ENCODE data around the gene TRIOBP. TPM values are rescaled to one million over a fixed set of nuclear protein-coding genes. Genes with fewer than 3 reads are reported as not detected.

TRIOBP gene
- total and polyA plus RNA-seq, 8 donors: 57.4 to 84.9 (median 71.4) TPM

DNA sequence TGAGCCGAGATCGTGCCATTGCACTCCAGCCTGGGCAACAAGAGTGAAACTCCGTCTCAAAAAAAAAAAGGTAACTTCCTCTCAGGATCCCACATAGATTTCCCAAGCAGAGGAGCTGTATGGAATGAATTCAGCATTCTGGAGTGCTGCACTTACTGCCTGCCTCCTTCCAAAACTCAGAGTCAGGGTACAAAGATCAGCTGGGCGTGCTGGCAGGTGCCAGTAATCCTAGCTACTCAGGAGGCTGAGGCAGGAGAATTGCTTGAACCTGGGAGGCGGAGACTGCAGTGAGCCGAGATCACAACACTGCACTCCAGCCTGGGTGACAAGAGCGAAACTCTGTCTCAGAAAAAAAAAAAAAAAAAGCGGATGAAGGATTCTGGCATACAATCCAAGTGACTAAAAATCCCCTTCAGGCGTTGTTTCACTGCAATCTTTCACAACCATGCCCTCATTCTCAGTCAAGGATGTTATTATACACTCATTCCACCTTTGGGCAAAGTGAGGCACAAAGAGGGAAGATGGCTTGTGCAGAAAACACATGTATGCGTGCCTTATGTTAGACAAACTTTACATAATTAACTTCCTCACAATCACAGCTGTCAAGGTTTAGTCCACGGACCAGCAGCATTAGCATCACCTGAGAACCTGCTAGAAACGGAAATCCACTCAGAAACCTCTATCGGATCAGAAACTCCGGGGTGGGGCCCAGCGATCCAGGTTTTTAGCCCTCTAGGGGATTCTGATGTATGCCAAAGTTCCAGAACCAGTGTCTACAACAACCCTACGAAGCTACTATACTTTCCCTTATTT, 11.8 kb upstream of the TRIOBP start:
- H3K27ac ChIP-seq: no peak overlapping the region
- no peak for TF ChIP-seq CTCF (IDR thresholded peaks at IDR 0.05)

DNA sequence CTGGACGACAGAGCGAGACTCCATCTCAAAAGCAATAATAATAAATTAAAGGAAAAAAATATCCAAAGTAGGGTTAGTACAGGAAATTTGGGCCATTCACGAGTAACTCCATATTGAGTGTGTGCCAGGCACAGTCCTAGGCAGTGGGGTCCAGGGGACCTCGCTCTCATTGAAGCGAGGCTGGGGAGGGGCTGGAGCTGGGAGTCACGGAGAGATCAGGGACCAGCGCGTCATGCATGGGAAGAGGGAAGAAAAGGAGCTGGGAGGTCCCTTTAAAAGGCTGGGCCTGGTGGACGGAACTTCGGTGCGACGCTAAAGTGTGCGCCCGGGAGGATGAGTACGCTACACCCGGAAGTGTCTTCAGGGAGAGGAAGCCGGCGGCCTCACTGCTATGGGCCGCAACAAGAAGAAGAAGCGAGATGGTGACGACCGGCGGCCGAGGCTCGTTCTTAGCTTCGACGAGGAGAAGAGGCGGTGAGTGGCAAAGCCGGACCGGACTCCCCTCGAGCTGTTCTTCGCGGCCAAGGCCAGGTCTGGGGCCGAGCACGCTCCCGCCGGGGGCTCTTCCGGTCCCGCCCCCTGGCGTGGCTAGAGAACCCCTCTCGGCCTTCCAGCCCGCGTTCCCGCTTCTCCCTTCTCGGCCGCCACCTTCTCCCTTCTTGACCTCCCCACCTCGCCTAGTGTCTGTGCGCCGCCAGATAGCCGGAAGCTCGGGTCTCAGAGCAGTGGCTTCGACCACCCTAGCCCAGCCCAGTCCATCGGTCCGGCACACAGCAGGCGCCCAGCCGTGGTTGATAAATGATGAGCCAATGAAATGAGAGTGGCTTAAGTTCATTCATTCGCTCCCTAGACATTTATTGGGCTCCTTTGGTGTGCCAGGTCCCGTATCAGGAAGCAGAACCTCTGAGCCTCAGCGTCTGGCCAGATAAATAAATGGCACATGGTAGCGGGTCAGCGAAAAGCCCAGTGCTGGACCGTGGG, 10.6 kb upstream of the TRIOBP start, which contains the start of gene NOL12:
Gene NOL12, plus strand, starts transcription at position 342 of the 981 bp plus-strand sequence. Its CDS starts 50 bp downstream, at position 392.
- intact Hi-C loops (cut with DNase I): no loop called here
- Histone ChIP-seq H3K27ac (peak within 1 kb of the TSS; percentile 58 to 87), H3K36me3 (peaks cover 0 to 35% of the 10 kb centered on the region in 2 donors), H3K27me3 (no peaks in the 10 kb centered on the region), H3K4me3 (peak within 1 kb of the TSS; percentile 77 to 84), H3K9me3 (no peaks in the 10 kb centered on the region), H3K4me1 (peaks cover 16 to 44% of the 10 kb centered on the region in 2 donors)
- peak; percentile 94 for ATAC-seq
- no peak for TF ChIP-seq CTCF (IDR thresholded peaks at IDR 0.05)
- DNase-seq: peak; percentile 85 to 92 (median 88)

More for the DNA sequence above, 11.8 kb upstream of the TRIOBP start:
- Histone ChIP-seq H3K9me3 (no peaks in the 10 kb centered on the region), H3K36me3 (peaks cover 0 to 23% of the 10 kb centered on the region in 2 donors), H3K27me3 (no peaks in the 10 kb centered on the region), H3K4me3 (no peak overlapping the region), H3K4me1 (peaks cover 18 to 46% of the 10 kb centered on the region in 2 donors)
- DNase-seq (no peak), ATAC-seq (no peak)
- intact Hi-C loops (cut with DNase I): loop anchor here in 1 of 2 donors (5.0 kb wide), 1 partner anchor 43 kb away; no protein-coding TSS in a partner anchor

GRCh38 chr22:37690407-37690806, 6.4 kb upstream of the TRIOBP start:
- Histone ChIP-seq H3K4me3 (no peak overlapping the region), H3K36me3 (peaks cover 0 to 71% of the 10 kb centered on the region in 2 donors), H3K27me3 (no peaks in the 10 kb centered on the region), H3K4me1 (peaks cover 11 to 31% of the 10 kb centered on the region in 2 donors), H3K27ac (no peak overlapping the region), H3K9me3 (no peaks in the 10 kb centered on the region)
- intact Hi-C loops (cut with DNase I): no loop called here
- DNase-seq (no peak), ATAC-seq (no peak)
- no peak for TF ChIP-seq CTCF (IDR thresholded peaks at IDR 0.05)

DNA sequence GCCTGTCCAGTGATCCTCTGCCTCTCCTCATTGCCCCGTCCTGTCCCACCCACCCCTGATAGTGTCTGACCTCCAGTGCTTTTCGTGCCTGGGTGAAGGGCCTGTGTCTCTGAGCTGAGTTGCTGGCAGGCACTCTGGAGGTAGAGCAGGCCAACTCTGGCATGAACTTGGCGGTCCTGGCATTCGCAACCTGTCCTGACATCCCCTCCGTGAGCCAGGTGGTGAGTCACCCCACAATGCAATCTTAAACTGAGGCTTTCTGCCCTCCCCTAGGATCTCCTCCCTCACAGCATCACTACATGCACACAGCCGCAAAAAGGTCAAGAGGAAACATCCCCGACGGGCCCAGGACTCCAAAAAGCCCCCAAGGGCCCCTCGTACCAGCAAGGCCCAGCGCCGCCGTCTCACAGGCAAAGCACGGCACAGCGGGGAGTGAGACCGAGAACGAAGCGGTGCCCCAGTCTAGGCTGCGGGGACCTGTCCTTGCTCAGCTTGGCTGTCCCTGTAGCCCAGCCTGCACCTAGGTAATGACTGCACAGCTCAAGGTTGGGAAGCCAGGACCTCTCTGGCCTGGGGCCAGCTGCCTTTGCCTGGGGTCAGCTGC, 5.8 kb upstream of the TRIOBP start:
- ATAC-seq (no peak), DNase-seq (peak in 1 of 4 donors; percentile 75)
- Histone ChIP-seq H3K27me3 (no peaks in the 10 kb centered on the region), H3K27ac (no peak overlapping the region), H3K9me3 (no peaks in the 10 kb centered on the region), H3K4me3 (no peak overlapping the region), H3K36me3 (peaks cover 0 to 71% of the 10 kb centered on the region in 2 donors), H3K4me1 (peaks cover 14 to 30% of the 10 kb centered on the region in 2 donors)
- intact Hi-C loops (cut with DNase I): no loop called here
- TF ChIP-seq CTCF (IDR thresholded peaks at IDR 0.05): no peak
